Measurements from ENCODE around the gene ILDR1. TPM values are rescaled to one million over a fixed set of nuclear protein-coding genes. Genes with fewer than 3 reads are reported as not detected.

Gene ILDR1
- total RNA-seq = 6.9 TPM
- long read RNA-seq, transcript ILDR1-202 (8 exons, 2,855 nt) = major isoform, 17 of 31 reads
- long read RNA-seq, transcript ILDR1-201 (7 exons, 2,659 nt) = minor isoform, 5 of 31 reads
- long read RNA-seq, partial matches to known transcripts = 3 of 31 reads
- long read RNA-seq, other reads (novel, unspliced or antisense) = 6 of 31 reads

DNA sequence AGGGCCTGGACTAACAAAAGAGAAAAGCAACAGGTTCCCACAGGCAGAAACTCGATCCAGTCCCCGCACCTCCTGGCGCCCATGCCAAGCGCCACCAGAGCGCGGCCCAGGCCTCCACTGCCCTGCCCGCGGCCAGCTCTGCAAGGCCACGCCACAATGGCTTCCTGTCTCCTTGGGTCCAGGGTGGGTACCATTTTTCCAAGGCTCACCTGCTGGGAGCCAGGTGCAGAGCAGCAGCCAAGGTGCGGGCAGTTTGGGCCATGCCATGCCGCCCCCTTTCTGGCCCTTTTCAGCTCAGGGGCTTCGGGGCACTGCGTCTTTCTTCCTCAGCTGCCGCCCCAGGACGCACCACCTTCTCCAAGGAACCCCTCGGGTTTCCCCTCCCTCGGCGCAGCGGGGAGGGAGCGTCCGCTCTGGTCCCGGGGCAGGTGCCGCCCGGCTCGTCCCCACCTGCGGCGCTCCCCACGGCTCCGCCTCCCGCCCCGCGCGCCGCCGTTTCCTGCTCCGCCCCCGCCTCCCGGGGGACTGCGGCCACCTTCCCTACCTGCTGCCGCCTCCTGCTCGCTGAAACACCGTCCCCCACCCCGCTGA is at the start of gene ILDR1:
Gene ILDR1, minus strand, starts transcription at position 437 of the 591 bp plus-strand sequence. Its CDS starts 170 bp downstream, at position 267.
- Histone ChIP-seq H3K27ac (peak within 1 kb of the TSS; percentile 52), H3K4me1 (no peaks in the 10 kb centered on the region), H3K36me3 (no peaks in the 10 kb centered on the region), H3K4me3 (peak within 1 kb of the TSS; percentile 52), H3K27me3 (no peaks in the 10 kb centered on the region), H3K9me3 (no peaks in the 10 kb centered on the region)
- TF ChIP-seq, protein P1, sequence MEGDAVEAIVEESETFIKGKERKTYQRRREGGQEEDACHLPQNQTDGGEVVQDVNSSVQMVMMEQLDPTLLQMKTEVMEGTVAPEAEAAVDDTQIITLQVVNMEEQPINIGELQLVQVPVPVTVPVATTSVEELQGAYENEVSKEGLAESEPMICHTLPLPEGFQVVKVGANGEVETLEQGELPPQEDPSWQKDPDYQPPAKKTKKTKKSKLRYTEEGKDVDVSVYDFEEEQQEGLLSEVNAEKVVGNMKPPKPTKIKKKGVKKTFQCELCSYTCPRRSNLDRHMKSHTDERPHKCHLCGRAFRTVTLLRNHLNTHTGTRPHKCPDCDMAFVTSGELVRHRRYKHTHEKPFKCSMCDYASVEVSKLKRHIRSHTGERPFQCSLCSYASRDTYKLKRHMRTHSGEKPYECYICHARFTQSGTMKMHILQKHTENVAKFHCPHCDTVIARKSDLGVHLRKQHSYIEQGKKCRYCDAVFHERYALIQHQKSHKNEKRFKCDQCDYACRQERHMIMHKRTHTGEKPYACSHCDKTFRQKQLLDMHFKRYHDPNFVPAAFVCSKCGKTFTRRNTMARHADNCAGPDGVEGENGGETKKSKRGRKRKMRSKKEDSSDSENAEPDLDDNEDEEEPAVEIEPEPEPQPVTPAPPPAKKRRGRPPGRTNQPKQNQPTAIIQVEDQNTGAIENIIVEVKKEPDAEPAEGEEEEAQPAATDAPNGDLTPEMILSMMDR (IDR thresholded peaks at IDR 0.05) = no peak
- peak; percentile 99 for ATAC-seq
- intact Hi-C loops (cut with DNase I) = no loop called here
- DNase-seq = peak; percentile 87

GRCh38 chr3:122067588-122068240 is 45.7 kb upstream of the ILDR1 start:
- DNase-seq = no peak
- H3K4me1 ChIP-seq = no peaks in the 10 kb centered on the region
- H3K36me3 ChIP-seq = no peaks in the 10 kb centered on the region
- TF ChIP-seq, protein P1 (IDR thresholded peaks at IDR 0.05) = no peak
- H3K9me3 ChIP-seq = no peaks in the 10 kb centered on the region
- ATAC-seq = peak; percentile 36
- H3K4me3 ChIP-seq = no peak overlapping the region
- intact Hi-C loops (cut with DNase I) = no loop called here
- no peaks in the 10 kb centered on the region for H3K27me3 ChIP-seq
- no peak overlapping the region for H3K27ac ChIP-seq

- intact Hi-C loops (cut with DNase I) = no loop called here
- H3K27ac ChIP-seq = no peak overlapping the region
- TF ChIP-seq, protein P1 (IDR thresholded peaks at IDR 0.05) = no peak
Observed at GRCh38 chr3:122067214-122067550, 45.1 kb upstream of the ILDR1 start.

GRCh38 chr3:122066331-122067213 is 44.5 kb upstream of the ILDR1 start:
- Histone ChIP-seq H3K27ac (no peak overlapping the region), H3K27me3 (no peaks in the 10 kb centered on the region), H3K9me3 (no peaks in the 10 kb centered on the region), H3K4me1 (no peaks in the 10 kb centered on the region), H3K36me3 (no peaks in the 10 kb centered on the region), H3K4me3 (no peak overlapping the region)
- ATAC-seq (no peak), DNase-seq (no peak)
- intact Hi-C loops (cut with DNase I) = no loop called here
- TF ChIP-seq, protein P1 (IDR thresholded peaks at IDR 0.05) = no peak

More at GRCh38 chr3:122067214-122067550, 45.1 kb upstream of the ILDR1 start:
- ATAC-seq = peak; percentile 47
- no peaks in the 10 kb centered on the region for H3K36me3 ChIP-seq
- no peak overlapping the region for H3K4me3 ChIP-seq
- H3K4me1 ChIP-seq = no peaks in the 10 kb centered on the region
- no peaks in the 10 kb centered on the region for H3K9me3 ChIP-seq
- DNase-seq = no peak
- no peaks in the 10 kb centered on the region for H3K27me3 ChIP-seq

DNA sequence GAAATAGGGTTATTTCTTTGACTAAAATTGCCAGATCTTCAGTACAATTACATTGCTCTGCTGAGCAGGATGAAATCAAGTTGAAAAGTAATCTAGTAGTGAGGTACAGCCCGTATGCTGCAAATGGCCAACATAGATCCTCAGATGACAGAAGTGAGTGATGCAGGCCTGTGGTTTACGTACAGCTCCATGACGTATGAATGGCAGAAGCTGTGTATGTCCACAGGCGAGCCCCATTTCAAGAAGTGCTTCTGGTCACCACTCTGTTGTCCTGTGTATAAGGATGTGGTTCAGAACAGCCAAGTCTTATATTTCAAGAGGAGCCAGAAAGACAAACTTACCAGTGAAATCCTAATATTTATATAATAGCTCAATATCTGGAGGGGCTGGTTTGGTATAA is 42.3 kb upstream of the ILDR1 start:
- intact Hi-C loops (cut with DNase I) = no loop called here
- ATAC-seq = peak; percentile 50
- Histone ChIP-seq H3K27ac (no peak overlapping the region), H3K4me3 (no peak overlapping the region), H3K9me3 (no peaks in the 10 kb centered on the region), H3K4me1 (no peaks in the 10 kb centered on the region), H3K27me3 (no peaks in the 10 kb centered on the region), H3K36me3 (no peaks in the 10 kb centered on the region)
- TF ChIP-seq, protein P1 (IDR thresholded peaks at IDR 0.05) = no peak
- no peak for DNase-seq
